Keratinocyte (primary cell): ENCODE measurements around the gene AKAP6. TPM values are rescaled to one million over a fixed set of nuclear protein-coding genes. Genes with fewer than 3 reads are reported as not detected.

Experiments used
- DNase-seq: peaks from one replicate; pipeline ENCODE4 v3.0.0-alpha.2; 2011; ENCODE audit warnings: low read depth, missing footprints, low spot score
- FAIRE-seq: peaks from 2 replicates; lab custom pipeline; 2011; peaks lifted over from hg19 to GRCh38; lab: Jason Lieb, UNC
- H2AFZ ChIP-seq: 2 replicates; pipeline ENCODE4 v1.6.0; 2012; ENCODE audit warnings: low read length, control low read depth, inconsistent platforms; ENCODE audit not compliant: control insufficient read depth
- H3K27ac ChIP-seq: 2 replicates; pipeline ENCODE4 v1.5.1; 2011; ENCODE audit warnings: low read length; ENCODE audit not compliant: control insufficient read depth, insufficient read depth
- H3K27me3 ChIP-seq: 3 replicates; pipeline ENCODE4 v1.6.0; 2011; ENCODE audit warnings: low read length; ENCODE audit not compliant: control insufficient read depth, insufficient read depth; ENCODE audit errors: extremely low read depth
- H3K36me3 ChIP-seq, 2 experiments: 2 replicates in 1 of 2; 3 replicates in 1 of 2; pipeline ENCODE4 v1.5.1; 2011; ENCODE audit warnings: low read length in 2 of 2, mild to moderate bottlenecking in 1 of 2; ENCODE audit not compliant: control insufficient read depth in 2 of 2, insufficient read depth in 2 of 2; ENCODE audit errors: extremely low read depth in 1 of 2
- H3K4me1 ChIP-seq: 3 replicates; pipeline ENCODE4 v1.5.1; 2011; ENCODE audit warnings: low read length; ENCODE audit not compliant: control insufficient read depth, insufficient read depth; ENCODE audit errors: extremely low read depth
- H3K4me2 ChIP-seq: 3 replicates; pipeline ENCODE4 v1.6.0; 2011; ENCODE audit warnings: low read depth, low read length; ENCODE audit not compliant: control insufficient read depth, insufficient read depth; ENCODE audit errors: extremely low read depth
- H3K4me3 ChIP-seq, 3 experiments: fragments of 200-600 bp in 1 of 3; sonication (generic) in 1 of 3; 2 replicates in 2 of 3; 3 replicates in 1 of 3; pipeline ENCODE4 v1.5.1; 2011 to 2016; ENCODE audit warnings: low read length in 3 of 3, mild to moderate bottlenecking in 3 of 3, control low read depth in 2 of 3, inconsistent platforms in 1 of 3, low read depth in 1 of 3, mixed read lengths in 1 of 3, mixed run types in 1 of 3, moderate library complexity in 1 of 3; ENCODE audit not compliant: control insufficient read depth in 2 of 3, insufficient read depth in 2 of 3; ENCODE audit errors: extremely low read depth in 1 of 3
- H3K79me2 ChIP-seq: 2 replicates; pipeline ENCODE4 v1.6.0; 2012; ENCODE audit warnings: low read length; ENCODE audit not compliant: control insufficient read depth, insufficient read depth
- H3K9ac ChIP-seq: 3 replicates; pipeline ENCODE4 v1.6.0; 2011; ENCODE audit warnings: low read length; ENCODE audit not compliant: control insufficient read depth, insufficient read depth; ENCODE audit errors: extremely low read depth
- H3K9me1 ChIP-seq: 3 replicates; pipeline ENCODE4 v1.6.0; 2011; ENCODE audit warnings: low read length; ENCODE audit not compliant: control insufficient read depth, insufficient read depth; ENCODE audit errors: extremely low read depth
- H3K9me3 ChIP-seq: 2 replicates; pipeline ENCODE4 v1.5.1; 2012; ENCODE audit warnings: low read depth, low read length; ENCODE audit not compliant: control insufficient read depth
- H4K20me1 ChIP-seq: 3 replicates; pipeline ENCODE4 v1.6.0; 2011; ENCODE audit warnings: low read length; ENCODE audit not compliant: control insufficient read depth, insufficient read depth; ENCODE audit errors: extremely low read depth
- CTCF ChIP-seq, 3 experiments: IDR thresholded peaks in 1 of 3; conservative IDR thresholded peaks in 1 of 3; optimal IDR thresholded peaks in 1 of 3; 2 replicates in 2 of 3; 3 replicates in 1 of 3; pipeline versions ENCODE3 to v1.5.1; 2011; ENCODE audit warnings: low read length in 3 of 3, mild to moderate bottlenecking in 3 of 3, moderate library complexity in 2 of 3, control low read depth in 1 of 3, inconsistent platforms in 1 of 3; ENCODE audit not compliant: insufficient read depth in 2 of 3; ENCODE audit errors: extremely low read depth in 1 of 3
- EZH2 ChIP-seq: IDR thresholded peaks from one replicate; pipeline ENCODE4 v1.6.1; 2012; ENCODE audit warnings: inconsistent platforms, mild to moderate bottlenecking, low read length, moderate library complexity
- dilution Hi-C: fragments of 300-500 bp; cut with MboI; formaldehyde crosslinking; loops from one replicate; pipeline ENCODE4 v1.7.0; 2020; ENCODE audit warnings: low sequenced_read_pairs; ENCODE audit not compliant: extremely low pct_ligation_motif_present
- polyA plus RNA-seq, 5 experiments: library from polyadenylated mRNA; depleted of rRNA in 3 of 5; stranded (reverse) in 3 of 5; stranded (forward) in 1 of 5; unstranded in 1 of 5; fragments of >200 nt; gene quantifications; 1 replicate in 1 of 5; 2 replicates in 3 of 5; 3 replicates in 1 of 5; pipeline versions ENCODE4 v1.2.1 to v1.2.3, GENCODE V29; 2011 to 2012; ENCODE audit warnings: missing spikeins in 2 of 5, low read depth in 1 of 5, low replicate concordance in 1 of 5

Gene AKAP6
- polyA plus RNA-seq, 1 donor (not counting 4 experiments of a cell fraction or from before 2014, with no cell fraction given), result 2.0 TPM

GRCh38 chr14:32472076-32472475 lies 143.0 kb downstream of the AKAP6 start:
- Histone ChIP-seq H3K79me2 (no peaks in the 10 kb centered on the region), H3K4me3 (no peak overlapping the region), H3K9ac (peak overlapping the region; percentile 57), H3K9me1 (no peaks in the 10 kb centered on the region), H3K4me1 (peaks cover 75% of the 10 kb centered on the region), H2AFZ (peak overlapping the region; percentile 27), H4K20me1 (no peaks in the 10 kb centered on the region), H3K27ac (peak overlapping the region; percentile 95), H3K9me3 (no peaks in the 10 kb centered on the region), H3K4me2 (peak overlapping the region; percentile 70), H3K36me3 (no peaks in the 10 kb centered on the region), H3K27me3 (no peaks in the 10 kb centered on the region)
- no peak for DNase-seq
- dilution Hi-C loops, result no loop called here
- TF ChIP-seq CTCF (optimal IDR thresholded peaks at IDR 0.05 in 1 of 3, IDR thresholded peaks at IDR 0.05 in 1 of 3, conservative IDR thresholded peaks at IDR 0.05 in 1 of 3; ENCODE audit: extremely low read depth in 1 of 3, insufficient read depth in 2 of 3, low read length in 3 of 3) (no peak), EZH2 (no peak)
- no peak for FAIRE-seq

GRCh38 chr14:32472512-32473463 lies 143.7 kb downstream of the AKAP6 start:
- H3K27me3 ChIP-seq, result no peaks in the 10 kb centered on the region
- peak overlapping the region in 2 of 3 experiments; percentile 40 to 53 for H3K4me3 ChIP-seq
- peak overlapping the region; percentile 95 for H3K27ac ChIP-seq
- no peaks in the 10 kb centered on the region for H3K36me3 ChIP-seq
- H2AFZ ChIP-seq, result peak overlapping the region; percentile 18
- H4K20me1 ChIP-seq, result no peaks in the 10 kb centered on the region
- H3K4me2 ChIP-seq, result peak overlapping the region; percentile 70
- H3K9ac ChIP-seq, result peak overlapping the region; percentile 83
- dilution Hi-C loops, result no loop called here
- H3K4me1 ChIP-seq, result peaks cover 71% of the 10 kb centered on the region
- DNase-seq (no peak), FAIRE-seq (peak; percentile 51)
- no peaks in the 10 kb centered on the region for H3K79me2 ChIP-seq
- no peaks in the 10 kb centered on the region for H3K9me1 ChIP-seq
- H3K9me3 ChIP-seq, result no peaks in the 10 kb centered on the region
- TF ChIP-seq EZH2 (no peak), CTCF (optimal IDR thresholded peaks at IDR 0.05 in 1 of 3, IDR thresholded peaks at IDR 0.05 in 1 of 3, conservative IDR thresholded peaks at IDR 0.05 in 1 of 3; ENCODE audit: extremely low read depth in 1 of 3, insufficient read depth in 2 of 3, low read length in 3 of 3) (no peak)
